Measurements from ENCODE around the gene MRPS14. TPM values are rescaled to one million over a fixed set of nuclear protein-coding genes. Genes with fewer than 3 reads are reported as not detected.

The MRPS14 gene
- total RNA-seq, 1 experiment from 2014 or later, result 29.4 TPM

DNA sequence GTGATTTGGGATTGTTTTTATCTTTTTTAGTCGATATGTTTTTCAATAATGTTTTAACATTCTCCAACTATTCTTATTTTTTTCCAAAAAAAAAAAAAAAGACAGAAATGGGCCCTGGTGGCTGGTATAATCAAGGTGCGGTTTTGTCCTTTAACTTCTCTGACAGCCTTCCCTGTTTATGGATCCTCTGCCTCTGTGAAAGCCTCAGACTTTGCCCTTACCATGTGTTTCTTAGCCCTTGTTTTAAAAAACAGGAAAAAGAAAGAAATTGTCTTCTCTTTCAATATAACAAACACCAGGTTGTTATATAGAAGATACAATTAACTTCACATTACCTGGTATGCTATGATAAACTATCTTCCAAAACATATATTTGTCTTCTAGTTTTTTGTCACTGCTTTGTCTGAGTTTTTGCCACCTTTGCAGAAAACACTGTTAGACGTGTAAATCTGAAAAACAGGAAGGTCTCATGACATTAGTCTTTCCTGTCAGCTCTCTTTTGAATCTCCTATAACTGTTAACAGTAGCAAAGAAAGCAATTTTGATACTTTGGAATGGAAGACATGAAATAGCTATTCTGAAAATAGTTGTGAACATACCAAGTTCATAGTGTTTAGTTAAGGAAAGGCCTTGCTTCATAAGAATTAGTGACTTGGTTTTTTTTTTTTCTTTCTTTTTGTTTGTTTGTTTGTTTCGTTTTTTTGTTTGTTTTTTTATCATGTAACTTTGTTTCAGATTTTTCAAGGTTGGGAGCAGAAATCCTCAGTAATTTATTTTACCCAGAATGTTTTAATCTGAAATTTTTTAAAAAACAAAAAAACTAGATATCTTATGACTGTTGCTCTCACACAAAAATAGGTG, 55.1 kb downstream of the MRPS14 start:
- H3K4me2 ChIP-seq (ENCODE audit: low read length), result no peak overlapping the region
- no peaks in the 10 kb centered on the region for H3K9me3 ChIP-seq (ENCODE audit: control insufficient read depth in 1 of 2, insufficient read depth in 1 of 2, low read depth in 1 of 2, low read length in 2 of 2)
- ChIA-PET POLR2A (no interaction called here), RAD21 (ENCODE audit: low non-redundant PET in 1 of 2, low total read pairs in 2 of 2, uncharacterized antibody in 2 of 2, unreplicated experiment in 2 of 2) (no interaction called here), CTCF (no interaction called here)
- TF ChIP-seq EGR1 (IDR thresholded peaks at IDR 0.05; ENCODE audit: low read depth) (no peak), CTCF (IDR thresholded peaks at IDR 0.05 in 2 of 3, conservative IDR thresholded peaks at IDR 0.05 in 1 of 3; ENCODE audit: borderline replicate concordance in 1 of 3, insufficient read depth in 1 of 3, low read depth in 2 of 3, low read length in 2 of 3) (no peak), ZFX (IDR thresholded peaks at IDR 0.05) (no peak), SP1 (IDR thresholded peaks at IDR 0.05; ENCODE audit: low read depth) (no peak), RAD21 (IDR thresholded peaks at IDR 0.05; ENCODE audit: low read depth) (no peak), MAX (IDR thresholded peaks at IDR 0.05) (no peak), ZNF274 (IDR thresholded peaks at IDR 0.05; ENCODE audit: low read depth, low read length) (no peak), YY1 (IDR thresholded peaks at IDR 0.05; ENCODE audit: extremely low read depth, insufficient replicate concordance, low read depth, low read length) (no peak), JUND (IDR thresholded peaks at IDR 0.05) (no peak), EZH2 (IDR thresholded peaks at IDR 0.05) (no peak), ELF1 (IDR thresholded peaks at IDR 0.05; ENCODE audit: borderline replicate concordance, low read depth) (no peak), EZH2phosphoT487 (IDR thresholded peaks at IDR 0.05; ENCODE audit: borderline replicate concordance) (no peak), CEBPB (IDR thresholded peaks at IDR 0.05; ENCODE audit: low read depth) (no peak), SIN3A (IDR thresholded peaks at IDR 0.05; ENCODE audit: low read depth) (no peak), SRF (IDR thresholded peaks at IDR 0.05; ENCODE audit: low read depth) (no peak), TCF7L2 (IDR thresholded peaks at IDR 0.05; ENCODE audit: borderline replicate concordance, extremely low read depth, insufficient read depth, insufficient read length) (no peak)
- TF ChIP-seq, protein P1, sequence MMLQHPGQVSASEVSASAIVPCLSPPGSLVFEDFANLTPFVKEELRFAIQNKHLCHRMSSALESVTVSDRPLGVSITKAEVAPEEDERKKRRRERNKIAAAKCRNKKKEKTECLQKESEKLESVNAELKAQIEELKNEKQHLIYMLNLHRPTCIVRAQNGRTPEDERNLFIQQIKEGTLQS (IDR thresholded peaks at IDR 0.05), result no peak
- TF ChIP-seq, protein P2, sequence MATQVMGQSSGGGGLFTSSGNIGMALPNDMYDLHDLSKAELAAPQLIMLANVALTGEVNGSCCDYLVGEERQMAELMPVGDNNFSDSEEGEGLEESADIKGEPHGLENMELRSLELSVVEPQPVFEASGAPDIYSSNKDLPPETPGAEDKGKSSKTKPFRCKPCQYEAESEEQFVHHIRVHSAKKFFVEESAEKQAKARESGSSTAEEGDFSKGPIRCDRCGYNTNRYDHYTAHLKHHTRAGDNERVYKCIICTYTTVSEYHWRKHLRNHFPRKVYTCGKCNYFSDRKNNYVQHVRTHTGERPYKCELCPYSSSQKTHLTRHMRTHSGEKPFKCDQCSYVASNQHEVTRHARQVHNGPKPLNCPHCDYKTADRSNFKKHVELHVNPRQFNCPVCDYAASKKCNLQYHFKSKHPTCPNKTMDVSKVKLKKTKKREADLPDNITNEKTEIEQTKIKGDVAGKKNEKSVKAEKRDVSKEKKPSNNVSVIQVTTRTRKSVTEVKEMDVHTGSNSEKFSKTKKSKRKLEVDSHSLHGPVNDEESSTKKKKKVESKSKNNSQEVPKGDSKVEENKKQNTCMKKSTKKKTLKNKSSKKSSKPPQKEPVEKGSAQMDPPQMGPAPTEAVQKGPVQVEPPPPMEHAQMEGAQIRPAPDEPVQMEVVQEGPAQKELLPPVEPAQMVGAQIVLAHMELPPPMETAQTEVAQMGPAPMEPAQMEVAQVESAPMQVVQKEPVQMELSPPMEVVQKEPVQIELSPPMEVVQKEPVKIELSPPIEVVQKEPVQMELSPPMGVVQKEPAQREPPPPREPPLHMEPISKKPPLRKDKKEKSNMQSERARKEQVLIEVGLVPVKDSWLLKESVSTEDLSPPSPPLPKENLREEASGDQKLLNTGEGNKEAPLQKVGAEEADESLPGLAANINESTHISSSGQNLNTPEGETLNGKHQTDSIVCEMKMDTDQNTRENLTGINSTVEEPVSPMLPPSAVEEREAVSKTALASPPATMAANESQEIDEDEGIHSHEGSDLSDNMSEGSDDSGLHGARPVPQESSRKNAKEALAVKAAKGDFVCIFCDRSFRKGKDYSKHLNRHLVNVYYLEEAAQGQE (IDR thresholded peaks at IDR 0.05; ENCODE audit: low read depth), result no peak
- H3K4me3 ChIP-seq (replicated peaks in 1 of 2; ENCODE audit: low read depth in 1 of 2, low read length in 2 of 2), result no peak overlapping the region
- no peaks in the 10 kb centered on the region for H3K27me3 ChIP-seq (ENCODE audit: insufficient read depth, low read length)
- no peak overlapping the region for H3K27ac ChIP-seq (ENCODE audit: low read depth, low read length)
- no peaks in the 10 kb centered on the region for H3K36me3 ChIP-seq (ENCODE audit: control insufficient read depth in 1 of 2, insufficient read depth in 2 of 2, low read length in 2 of 2)
- DNase-seq (ENCODE audit: low read depth, low spot score), result no peak
- H4K20me1 ChIP-seq (ENCODE audit: insufficient read depth), result no peaks in the 10 kb centered on the region
- intact Hi-C loops (cut with micrococcal nuclease), result no loop called here
- H3K4me1 ChIP-seq (ENCODE audit: control insufficient read depth in 1 of 2, insufficient read depth in 2 of 2, low read length in 2 of 2), result peaks cover 0 to 2% of the 10 kb centered on the region in 2 experiments; a peak in 1 of 4 replicates
- H3K9me2 ChIP-seq (ENCODE audit: insufficient read depth), result no peaks in the 10 kb centered on the region
- ATAC-seq, result no peak
- H2AFZ ChIP-seq (ENCODE audit: low read depth, low read length, poor library complexity, severe bottlenecking), result no peak overlapping the region
- H3K9ac ChIP-seq (ENCODE audit: low read length), result no peak overlapping the region
- no peaks in the 10 kb centered on the region for H3K79me2 ChIP-seq (ENCODE audit: insufficient read depth, low read length)
- no TSS peak for BruUV-seq (replicated peaks)

Measured in HCT116 (cell line).